GM13977 (cell line): ENCODE measurements around the gene TMIE.

Source experiments
- DNase-seq: peaks from one replicate; pipeline ENCODE4 v3.0.0; 2012; ENCODE audit warnings: low spot score
- in situ Hi-C: fragments of 300-500 bp; cut with MboI; formaldehyde crosslinking; loops from one replicate; pipeline ENCODE4 v1.12.0; 2022; ENCODE audit warnings: low sequenced_read_pairs, low pct_unique_long_range_greater_than_20kb, mixed read lengths, inconsistent platforms; ENCODE audit not compliant: unreplicated experiment
- TF ChIP-seq, protein P1 (sequence below): IDR thresholded peaks from 2 replicates; pipeline ENCODE4 v1.5.1; 2012; ENCODE audit warnings: mild to moderate bottlenecking, control low read depth; ENCODE audit not compliant: insufficient read depth; ENCODE audit errors: extremely low read depth, missing control alignments

Gene TMIE

DNA sequence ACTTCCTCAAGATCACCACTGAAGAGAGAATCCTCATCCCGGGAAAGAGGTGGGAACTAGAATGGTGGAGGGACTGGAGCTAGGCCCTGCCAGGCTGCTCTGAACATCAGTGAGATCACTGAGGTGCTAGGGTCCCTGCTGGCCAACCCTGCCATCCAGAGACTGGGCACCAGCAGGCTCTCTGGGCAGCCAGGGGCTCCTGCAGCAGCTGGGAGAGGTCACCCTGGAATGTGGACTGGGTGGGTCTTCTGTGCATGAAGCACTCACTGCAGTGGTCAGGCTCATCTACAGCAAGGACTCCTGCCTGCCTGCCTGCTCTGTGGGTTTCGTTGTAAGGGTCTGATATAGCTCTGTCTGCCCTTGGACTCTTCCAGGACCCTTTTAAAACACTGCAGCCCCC, 32.6 kb upstream of the TMIE start:
- TF ChIP-seq, protein P1, sequence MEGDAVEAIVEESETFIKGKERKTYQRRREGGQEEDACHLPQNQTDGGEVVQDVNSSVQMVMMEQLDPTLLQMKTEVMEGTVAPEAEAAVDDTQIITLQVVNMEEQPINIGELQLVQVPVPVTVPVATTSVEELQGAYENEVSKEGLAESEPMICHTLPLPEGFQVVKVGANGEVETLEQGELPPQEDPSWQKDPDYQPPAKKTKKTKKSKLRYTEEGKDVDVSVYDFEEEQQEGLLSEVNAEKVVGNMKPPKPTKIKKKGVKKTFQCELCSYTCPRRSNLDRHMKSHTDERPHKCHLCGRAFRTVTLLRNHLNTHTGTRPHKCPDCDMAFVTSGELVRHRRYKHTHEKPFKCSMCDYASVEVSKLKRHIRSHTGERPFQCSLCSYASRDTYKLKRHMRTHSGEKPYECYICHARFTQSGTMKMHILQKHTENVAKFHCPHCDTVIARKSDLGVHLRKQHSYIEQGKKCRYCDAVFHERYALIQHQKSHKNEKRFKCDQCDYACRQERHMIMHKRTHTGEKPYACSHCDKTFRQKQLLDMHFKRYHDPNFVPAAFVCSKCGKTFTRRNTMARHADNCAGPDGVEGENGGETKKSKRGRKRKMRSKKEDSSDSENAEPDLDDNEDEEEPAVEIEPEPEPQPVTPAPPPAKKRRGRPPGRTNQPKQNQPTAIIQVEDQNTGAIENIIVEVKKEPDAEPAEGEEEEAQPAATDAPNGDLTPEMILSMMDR, result no peak
- no peak for DNase-seq
- in situ Hi-C loops, result no loop called here

DNA sequence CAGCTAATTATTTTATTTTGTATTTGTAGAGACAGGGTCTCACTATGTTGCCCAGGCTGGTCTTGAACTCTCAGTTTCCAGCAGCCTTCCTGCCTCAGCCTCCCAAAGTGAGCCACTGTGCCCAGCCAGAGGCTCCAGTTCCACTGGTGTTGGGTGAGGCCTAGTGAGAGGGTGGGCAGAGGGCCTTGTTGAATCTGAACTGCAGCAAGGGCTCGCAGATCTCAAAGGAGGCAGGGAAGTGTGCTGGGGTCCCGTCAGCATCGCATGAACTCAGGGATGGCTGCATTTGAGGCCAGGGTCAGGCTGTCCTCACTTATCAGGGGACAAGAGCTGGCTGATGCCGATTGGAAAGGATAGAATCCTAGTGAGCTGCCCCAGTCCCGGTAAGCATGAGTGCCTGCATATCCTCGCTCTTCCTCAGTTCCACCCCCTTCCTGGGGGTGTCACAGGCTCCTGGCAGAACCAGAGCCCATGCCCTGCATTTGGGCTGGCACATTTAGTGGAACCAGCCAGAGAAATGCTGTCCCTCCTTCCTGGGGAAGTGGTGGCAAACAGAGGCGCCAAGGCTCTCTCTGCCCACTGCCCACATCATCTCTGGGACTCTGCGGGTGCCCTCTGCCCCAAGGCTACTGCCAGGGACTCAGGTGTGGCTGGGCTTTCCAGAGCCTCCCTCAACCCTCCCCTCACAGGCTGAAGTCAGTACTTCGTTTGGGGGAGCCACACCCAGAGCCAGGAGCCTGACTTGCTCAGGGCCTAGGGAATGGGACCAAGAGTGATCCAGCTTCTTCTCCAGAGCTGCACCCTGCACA, 31.8 kb upstream of the TMIE start:
- DNase-seq, result no peak
- in situ Hi-C loops, result no loop called here
- TF ChIP-seq, protein P1, result no peak

- TF ChIP-seq, protein P1, result no peak
- in situ Hi-C loops, result no loop called here
- DNase-seq, result no peak
Observed at GRCh38 chr3:46670000-46670890, 30.9 kb upstream of the TMIE start.

DNA sequence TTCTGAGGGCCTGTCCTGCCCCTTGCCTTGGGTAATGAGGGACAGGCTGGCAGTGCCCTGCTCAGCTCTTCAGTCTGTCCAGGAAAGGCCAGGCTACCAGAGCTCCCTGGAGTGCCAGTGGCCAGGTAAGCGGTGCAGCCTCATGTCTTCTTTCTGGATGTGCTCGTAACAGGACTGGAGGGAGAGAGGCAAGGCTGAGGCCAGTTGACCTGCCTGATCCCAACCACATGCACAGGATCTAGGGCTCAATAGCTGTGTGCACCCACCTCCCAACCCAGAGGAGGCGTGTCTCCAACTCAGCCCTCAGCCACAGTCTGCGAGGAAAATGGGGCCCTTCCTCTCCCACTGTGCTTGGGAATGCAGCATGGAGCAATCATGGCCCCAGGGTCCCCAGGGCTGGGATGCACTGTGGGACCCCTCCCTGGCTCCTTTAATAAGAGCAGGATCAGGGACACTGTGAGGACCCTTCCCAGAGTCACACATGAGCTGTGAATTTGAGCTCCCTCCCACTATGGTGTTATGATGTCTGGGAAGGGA, 30.2 kb upstream of the TMIE start:
- DNase-seq, result no peak
- in situ Hi-C loops, result no loop called here
- TF ChIP-seq, protein P1, result no peak

DNA sequence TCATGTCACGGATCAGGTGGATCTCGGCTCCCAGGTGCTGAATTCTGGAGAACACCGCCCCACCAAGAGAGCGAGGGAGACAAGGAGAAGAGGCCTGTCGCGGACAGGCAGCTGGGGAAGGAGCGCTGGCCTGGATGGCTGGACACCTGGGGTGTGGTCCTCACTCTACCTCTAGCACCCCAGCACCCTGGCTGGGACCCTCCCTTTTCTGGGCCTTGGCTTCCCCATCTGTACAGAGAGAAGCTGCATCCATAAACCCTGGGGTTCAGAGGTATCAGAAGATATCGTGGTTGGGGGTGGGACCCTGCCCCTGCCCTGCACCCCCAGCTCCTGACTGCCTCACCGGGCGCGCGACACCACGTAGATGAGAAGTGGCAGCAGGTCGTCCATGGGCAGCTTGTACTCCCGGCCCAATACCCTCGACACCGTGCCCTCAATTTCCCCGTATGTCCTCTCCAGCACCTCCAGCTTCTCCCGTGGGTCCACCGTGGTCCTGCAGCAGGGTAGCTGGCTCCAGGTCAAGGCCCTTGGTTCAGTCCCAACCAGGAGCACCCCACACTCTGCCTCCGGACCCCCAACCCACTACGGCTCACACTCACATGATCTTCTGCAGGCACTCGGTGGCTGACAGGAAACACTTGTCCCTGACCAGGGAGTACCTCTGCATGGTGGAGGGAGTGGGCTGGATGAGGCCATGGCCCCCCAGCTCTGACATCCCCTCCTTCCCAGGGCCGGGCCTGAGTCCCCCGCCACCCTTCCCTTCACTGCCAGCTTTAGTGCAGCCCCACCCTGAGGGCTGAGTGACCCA, 29.4 kb upstream of the TMIE start:
- TF ChIP-seq, protein P1, result no peak

DNA sequence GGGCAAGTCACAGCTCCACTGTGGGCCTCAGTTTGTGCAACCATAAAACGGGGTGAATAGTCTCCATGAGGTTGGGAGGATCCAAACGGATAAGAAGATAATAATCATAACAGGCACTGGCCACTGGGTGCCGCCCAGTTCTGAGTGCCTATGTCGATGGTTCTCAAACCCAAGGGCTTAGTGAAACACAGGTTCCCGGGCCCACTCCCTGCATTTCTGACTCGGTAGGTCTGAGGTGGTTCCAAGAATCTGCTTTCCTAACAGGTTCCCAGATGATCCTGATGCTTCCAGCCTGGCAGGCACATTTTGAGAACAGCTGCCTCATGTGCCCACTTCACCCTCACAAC, 28.9 kb upstream of the TMIE start:
- no peak for DNase-seq
- in situ Hi-C loops, result no loop called here
- TF ChIP-seq, protein P1, result no peak

More for the DNA sequence above, 29.4 kb upstream of the TMIE start:
- in situ Hi-C loops, result no loop called here
- no peak for DNase-seq
